GM12878 (cell line): ENCODE results near the gene FILIP1L. TPM values are rescaled to one million over a fixed set of nuclear protein-coding genes. Genes with fewer than 3 reads are reported as not detected.

Experiments used
- ATAC-seq: fragments of 200-7000 bp; cut with Tn5 transposase; 3 replicates; pipeline ENCODE4 v1.9.1; 2020; ENCODE audit warnings: mild to moderate bottlenecking, moderate library complexity
- BruUV-seq: library from RNA; stranded (reverse); fragments of 400-500 nt; replicated peaks from 2 replicates; lab custom pipeline; 2021; lab: Mats Ljungman, UMichigan
- CTCF ChIA-PET: fragments of 300-600 bp; sonication (Branson Sonifier 250); formaldehyde crosslinking; extraction: SDS; loops from one replicate; lab custom pipeline; 2021; ENCODE audit warnings: inconsistent platforms; lab: Yijun Ruan, JAX
- POLR2A ChIA-PET: fragments of 350-600 bp; formaldehyde crosslinking; extraction: SDS; loops from one replicate; lab custom pipeline; 2021; ENCODE audit warnings: inconsistent platforms; lab: Charles Lee
- RAD21 ChIA-PET: fragments of 300-600 bp; sonication (Branson Sonifier 250); formaldehyde crosslinking; loops from one replicate; lab custom pipeline; 2023; ENCODE audit warnings: antibody characterized with exemption; ENCODE audit not compliant: unreplicated experiment; lab: Charles Lee
- SMC1A ChIA-PET: fragments of 300-600 bp; sonication (Branson Sonifier 250); formaldehyde crosslinking; loops from one replicate; lab custom pipeline; 2023; ENCODE audit not compliant: unreplicated experiment, uncharacterized antibody; lab: Charles Lee
- DNase-seq: peaks from one replicate; pipeline ENCODE4 v3.0.0-alpha.2; 2011; ENCODE audit warnings: low read depth, low spot score
- FAIRE-seq: peaks from 3 replicates; lab custom pipeline; 2011; peaks lifted over from hg19 to GRCh38; lab: Jason Lieb, UNC
- H2AFZ ChIP-seq: 2 replicates; pipeline ENCODE4 v1.6.0; 2011; ENCODE audit warnings: low read depth, low read length, control low read depth; ENCODE audit not compliant: control insufficient read depth
- H3K27ac ChIP-seq: 2 replicates; pipeline ENCODE4 v1.5.1; 2011; ENCODE audit warnings: control low read depth; ENCODE audit not compliant: control insufficient read depth, insufficient read depth
- H3K27me3 ChIP-seq, 2 experiments: replicated peaks in 1 of 2; 2 replicates each; pipeline versions ENCODE4 v1.6.0 to v1.6.1; 2011; ENCODE audit warnings: low read length in 1 of 2; ENCODE audit not compliant: control insufficient read depth in 2 of 2, insufficient read depth in 2 of 2
- H3K36me3 ChIP-seq, 2 experiments: 2 replicates each; pipeline ENCODE4 v1.5.1; 2011; ENCODE audit warnings: low read length in 1 of 2; ENCODE audit not compliant: control insufficient read depth in 2 of 2, insufficient read depth in 2 of 2
- H3K4me1 ChIP-seq: 2 replicates; pipeline ENCODE4 v1.6.1; 2011; ENCODE audit warnings: mild to moderate bottlenecking, low read length, moderate library complexity, mixed read lengths; ENCODE audit not compliant: control insufficient read depth, insufficient read depth
- H3K4me2 ChIP-seq: 2 replicates; pipeline ENCODE4 v1.6.0; 2011; ENCODE audit warnings: control low read depth; ENCODE audit not compliant: control insufficient read depth, insufficient read depth
- H3K4me3 ChIP-seq: fragments of 200-600 bp; sonication (generic); 2 replicates; pipeline ENCODE4 v1.5.1; 2016
- H3K79me2 ChIP-seq: 2 replicates; pipeline ENCODE4 v1.6.0; 2011; ENCODE audit warnings: low read length; ENCODE audit not compliant: control insufficient read depth, insufficient read depth
- H3K9ac ChIP-seq: 2 replicates; pipeline ENCODE4 v1.8.0; 2011; ENCODE audit warnings: low read length, control low read depth, mixed read lengths; ENCODE audit not compliant: control insufficient read depth, insufficient read depth
- H3K9me3 ChIP-seq: replicated peaks from 3 replicates; pipeline ENCODE4 v1.5.1; 2011; ENCODE audit warnings: mild to moderate bottlenecking, low read length; ENCODE audit not compliant: control insufficient read depth, insufficient read depth
- H4K20me1 ChIP-seq: 2 replicates; pipeline ENCODE4 v1.6.0; 2011; ENCODE audit not compliant: control insufficient read depth, insufficient read depth
- BRCA1 ChIP-seq: IDR thresholded peaks from 2 replicates; pipeline ENCODE4 v1.6.1; 2011; ENCODE audit warnings: low read depth, low read length, improper control_type of control experiment
- CHD1 ChIP-seq: IDR thresholded peaks from 2 replicates; pipeline ENCODE4 v1.6.1; 2012; ENCODE audit warnings: low read depth, low read length, improper control_type of control experiment
- HDAC6 ChIP-seq: fragments of 200-600 bp; sonication (generic); IDR thresholded peaks from one replicate; pipeline ENCODE4 v1.8.0; 2017; ENCODE audit warnings: antibody characterized with exemption; ENCODE audit not compliant: unreplicated experiment
- IKZF1 ChIP-seq: fragments of 450-650 bp; conservative IDR thresholded peaks from 2 replicates; pipeline ENCODE4 v1.6.1; 2017; ENCODE audit warnings: antibody characterized with exemption, mild to moderate bottlenecking
- IRF4 ChIP-seq: IDR thresholded peaks from 2 replicates; pipeline ENCODE4 v1.6.1; 2011; ENCODE audit warnings: low read depth, low read length
- KAT2A ChIP-seq: conservative IDR thresholded peaks from 2 replicates; pipeline ENCODE4 v1.6.1; 2011; ENCODE audit warnings: low read depth, low read length; ENCODE audit not compliant: control insufficient read depth
- NR2C2 ChIP-seq: IDR thresholded peaks from 2 replicates; pipeline ENCODE4 v1.6.1; 2011; ENCODE audit warnings: borderline replicate concordance, low read depth; ENCODE audit not compliant: control insufficient read depth, insufficient read length
- RAD21 ChIP-seq: IDR thresholded peaks from 2 replicates; pipeline ENCODE4 v1.6.1; 2011; ENCODE audit warnings: mild to moderate bottlenecking, low read depth, low read length, moderate library complexity; ENCODE audit not compliant: insufficient read depth
- ZBTB11 ChIP-seq: fragments of 450-650 bp; formaldehyde crosslinking; IDR thresholded peaks from 2 replicates; pipeline ENCODE4 v1.5.0; 2022; ENCODE audit warnings: mild to moderate bottlenecking, missing genetic modification characterization
- ZNF207 ChIP-seq: fragments of 450-650 bp; IDR thresholded peaks from 2 replicates; pipeline ENCODE4 v1.6.1; 2014; ENCODE audit warnings: antibody characterized with exemption, mild to moderate bottlenecking, borderline replicate concordance
- WGBS: methylation state at CpG from one replicate; pipeline ENCODE4 v1.1.6; 2016; ENCODE audit warnings: low lambda C conversion rate; ENCODE audit not compliant: insufficient replicate concordance, insufficient coverage; ENCODE audit errors: missing lambda C conversion rate; 5-methylcytosine and 5-hydroxymethylcytosine counted together
- in situ Hi-C: fragments of 300-500 bp; cut with MboI; formaldehyde crosslinking; loops from 9 replicates; pipeline ENCODE4 v1.14.3; 2018; ENCODE audit warnings: mixed read lengths
- intact Hi-C: fragments of 100-400 bp; cut with micrococcal nuclease; formaldehyde crosslinking; loops from one replicate; pipeline ENCODE4 v1.14.2; 2022; ENCODE audit not compliant: unreplicated experiment
- polyA plus RNA-seq, 11 experiments: library from polyadenylated mRNA; depleted of rRNA in 4 of 11; unstranded in 6 of 11; stranded (reverse) in 5 of 11; fragments of >200 nt; fragmentation: Nextera tagmentation in 4 of 11; fragmentation: Illumina TruSeq in 1 of 11; extraction: Ambion mirVana in 4 of 11; extraction: Trizol in 1 of 11; gene quantifications; 1 replicate in 1 of 11; 2 replicates in 10 of 11; pipeline versions ENCODE4 v1.2.1 to v1.2.3, GENCODE V29; 2011 to 2016; ENCODE audit warnings: inconsistent platforms in 2 of 11, missing spikeins in 2 of 11, low read depth in 1 of 11
- total RNA-seq, 4 experiments: library from RNA; depleted of rRNA in 3 of 4; stranded (reverse); fragments of >200 nt in 3 of 4; fragmentation: Illumina TruSeq in 1 of 4; extraction: Trizol in 1 of 4; gene quantifications; 2 replicates each; pipeline versions ENCODE4 v1.2.1 to v1.2.3, GENCODE V29; 2013 to 2021

FILIP1L gene
- total and polyA plus RNA-seq, 10 of the 15 experiments (the other 5 are each of a cell fraction or from before 2014, with no cell fraction given) = 0.24 to 6.1 (median 3.5) TPM

- H3K36me3 ChIP-seq = no peaks in the 10 kb centered on the region
- intact Hi-C loops = no loop called here
These were observed 56.4 kb downstream of the FILIP1L start for GRCh38 chr3:100057716-100058575.

GRCh38 chr3:100053951-100054620 is 60.2 kb downstream of the FILIP1L start:
- Histone ChIP-seq H3K9ac (no peak overlapping the region), H3K4me2 (no peak overlapping the region), H3K36me3 (no peaks in the 10 kb centered on the region), H3K79me2 (no peaks in the 10 kb centered on the region), H4K20me1 (no peaks in the 10 kb centered on the region), H3K9me3 (no peaks in the 10 kb centered on the region), H3K27ac (no peak overlapping the region), H2AFZ (no peak overlapping the region), H3K27me3 (no peaks in the 10 kb centered on the region), H3K4me1 (no peaks in the 10 kb centered on the region), H3K4me3 (no peak overlapping the region)
- in situ Hi-C loops = no loop called here
- 98% methylated on average over 6 of the region's 6 CpGs for WGBS
- SMC1A ChIA-PET = interaction anchor here (0.6 to 0.9 kb wide), 3 partner anchors 18 to 222 kb away, joined by 3 to 4 read pairs (median 3); no protein-coding TSS in a partner anchor
- ATAC-seq = no peak
- RAD21 ChIA-PET = interaction anchor here (0.5 kb wide), 1 partner anchor 205 kb away, joined by 5 read pairs; no protein-coding TSS in a partner anchor
- FAIRE-seq = no peak
- BruUV-seq = no TSS peak
- POLR2A ChIA-PET = no interaction called here
- DNase-seq = no peak
- CTCF ChIA-PET = interaction anchor here (0.9 to 8.6 kb wide), 3 partner anchors 10 to 210 kb away, joined by 3 to 43 read pairs (median 4); no protein-coding TSS in a partner anchor
- intact Hi-C loops = no loop called here
- TF ChIP-seq CHD1 (no peak), IRF4 (no peak), HDAC6 (no peak), ZBTB11 (CRISPR knock-in tag) (no peak), BRCA1 (no peak)

More at GRCh38 chr3:100057716-100058575, 56.4 kb downstream of the FILIP1L start:
- 91% methylated on average over 8 of the region's 8 CpGs for WGBS
- ChIA-PET CTCF (interaction anchor here (0.6 to 8.6 kb wide), 12 partner anchors 12 to 229 kb away, joined by 3 to 43 read pairs (median 4); no protein-coding TSS in a partner anchor), RAD21 (interaction anchor here (0.9 to 2.1 kb wide), 5 partner anchors 10 to 215 kb away, joined by 4 to 6 read pairs (median 5); no protein-coding TSS in a partner anchor)
- no peaks in the 10 kb centered on the region; the same call in 1 of the 2 replicates for H3K4me1 ChIP-seq
- in situ Hi-C loops = no loop called here
- no peak for TF ChIP-seq IKZF1
- no peak for TF ChIP-seq KAT2A
- peak; percentile 40; the same call in 1 of the 2 replicates for TF ChIP-seq RAD21
- TF ChIP-seq NR2C2 = no peak
- no peak for TF ChIP-seq ZNF207
- TF ChIP-seq, all 136 proteins: peak for 1
- Histone ChIP-seq H3K27ac (no peak overlapping the region), H3K9ac (no peak overlapping the region), H3K79me2 (no peaks in the 10 kb centered on the region), H3K4me3 (no peak overlapping the region), H4K20me1 (no peaks in the 10 kb centered on the region), H3K4me2 (no peak overlapping the region), H3K9me3 (no peaks in the 10 kb centered on the region), H2AFZ (no peak overlapping the region), H3K27me3 (no peaks in the 10 kb centered on the region)
- BruUV-seq = no TSS peak
- ATAC-seq = no peak
- FAIRE-seq = no peak
- ChIA-PET POLR2A (interaction anchor here (0.7 kb wide), 1 partner anchor 32 kb away, joined by 3 read pairs; no protein-coding TSS in a partner anchor), SMC1A (interaction anchor here (1.1 to 2.5 kb wide), 6 partner anchors 11 to 229 kb away, joined by 3 to 13 read pairs (median 5); no protein-coding TSS in a partner anchor)
- no peak for DNase-seq
